Measurements from ENCODE around the gene HOXA3. TPM values are rescaled to one million over a fixed set of nuclear protein-coding genes. Genes with fewer than 3 reads are reported as not detected.

The HOXA3 gene
- total and polyA plus RNA-seq, 2 experiments from 2014 or later: 0.83 to 4.1 TPM

- Histone ChIP-seq H3K9me2 (replicated peaks; ENCODE audit: insufficient read depth) (no peaks in the 10 kb centered on the region), H3K4me2 (peak overlapping the region; percentile 96), H2AFZ (no peak overlapping the region), H3K4me3 (no peak overlapping the region), H3K27me3 (peaks cover 92% of the 10 kb centered on the region), H3K4me1 (ENCODE audit: insufficient read depth) (peaks cover 18% of the 10 kb centered on the region), H3K27ac (peak overlapping the region; percentile 62), H3K79me2 (peaks cover 46% of the 10 kb centered on the region), H3K36me3 (replicated peaks; ENCODE audit: insufficient read depth, low read depth) (no peaks in the 10 kb centered on the region), H4K20me1 (ENCODE audit: insufficient read depth, poor library complexity, severe bottlenecking) (no peaks in the 10 kb centered on the region), H3K9me3 (ENCODE audit: low read depth) (no peaks in the 10 kb centered on the region)
- TF ChIP-seq CTCF (IDR thresholded peaks at IDR 0.05; ENCODE audit: poor library complexity) (no peak), EZH2phosphoT487 (IDR thresholded peaks at IDR 0.05; ENCODE audit: low read depth, severe bottlenecking, unreplicated experiment) (no peak), EZH2 (IDR thresholded peaks at IDR 0.05; ENCODE audit: borderline replicate concordance) (no peak)
- peak; percentile 19 for DNase-seq (ENCODE audit: low spot score)
- 32% methylated on average over 26 of the region's 30 CpGs for WGBS (ENCODE audit: low lambda C conversion rate, missing lambda C conversion rate)
Observed at GRCh38 chr7:27161721-27162560, 9.6 kb upstream of the HOXA3 start.

GRCh38 chr7:27161214-27161720 lies 8.9 kb upstream of the HOXA3 start:
- peak overlapping the region; percentile 78 for H2AFZ ChIP-seq
- no peaks in the 10 kb centered on the region for H3K9me3 ChIP-seq (ENCODE audit: low read depth)
- peaks cover 92% of the 10 kb centered on the region for H3K27me3 ChIP-seq
- H3K4me2 ChIP-seq: peak overlapping the region; percentile 96
- no peak overlapping the region for H3K4me3 ChIP-seq
- DNase-seq (ENCODE audit: low spot score): peak; percentile 15
- H3K27ac ChIP-seq: no peak overlapping the region
- no peaks in the 10 kb centered on the region for H3K36me3 ChIP-seq (replicated peaks; ENCODE audit: insufficient read depth, low read depth)
- TF ChIP-seq EZH2phosphoT487 (IDR thresholded peaks at IDR 0.05; ENCODE audit: low read depth, severe bottlenecking, unreplicated experiment): no peak
- H3K79me2 ChIP-seq: peaks cover 40% of the 10 kb centered on the region
- no peaks in the 10 kb centered on the region for H3K9me2 ChIP-seq (replicated peaks; ENCODE audit: insufficient read depth)
- peaks cover 15% of the 10 kb centered on the region for H3K4me1 ChIP-seq (ENCODE audit: insufficient read depth)
- WGBS (ENCODE audit: low lambda C conversion rate, missing lambda C conversion rate): 6% methylated on average over 19 of the region's 27 CpGs
- no peaks in the 10 kb centered on the region for H4K20me1 ChIP-seq (ENCODE audit: insufficient read depth, poor library complexity, severe bottlenecking)

GRCh38 chr7:27160546-27161213 lies 8.3 kb upstream of the HOXA3 start:
- peak; percentile 58 for TF ChIP-seq EZH2 (IDR thresholded peaks at IDR 0.05; ENCODE audit: borderline replicate concordance)
- TF ChIP-seq CTCF (IDR thresholded peaks at IDR 0.05; ENCODE audit: poor library complexity): peak; percentile 97
- TF ChIP-seq EZH2phosphoT487 (IDR thresholded peaks at IDR 0.05; ENCODE audit: low read depth, severe bottlenecking, unreplicated experiment): no peak
- DNase-seq (ENCODE audit: low spot score): peak; percentile 92
- Histone ChIP-seq H3K9me3 (ENCODE audit: low read depth) (no peaks in the 10 kb centered on the region), H3K4me2 (peak overlapping the region; percentile 96), H2AFZ (peak overlapping the region; percentile 78), H3K79me2 (peaks cover 34% of the 10 kb centered on the region), H4K20me1 (ENCODE audit: insufficient read depth, poor library complexity, severe bottlenecking) (no peaks in the 10 kb centered on the region), H3K4me3 (peak overlapping the region; percentile 34), H3K36me3 (replicated peaks; ENCODE audit: insufficient read depth, low read depth) (no peaks in the 10 kb centered on the region), H3K4me1 (ENCODE audit: insufficient read depth) (peaks cover 12% of the 10 kb centered on the region), H3K9me2 (replicated peaks; ENCODE audit: insufficient read depth) (no peaks in the 10 kb centered on the region), H3K27me3 (peaks cover 92% of the 10 kb centered on the region), H3K27ac (no peak overlapping the region)
- WGBS (ENCODE audit: low lambda C conversion rate, missing lambda C conversion rate): 8% methylated on average over 52 of the region's 54 CpGs

- no peak overlapping the region for H3K27ac ChIP-seq
- H3K9me3 ChIP-seq (ENCODE audit: low read depth): no peaks in the 10 kb centered on the region
- TF ChIP-seq EZH2 (IDR thresholded peaks at IDR 0.05; ENCODE audit: borderline replicate concordance) (no peak), EZH2phosphoT487 (IDR thresholded peaks at IDR 0.05; ENCODE audit: low read depth, severe bottlenecking, unreplicated experiment) (no peak), CTCF (IDR thresholded peaks at IDR 0.05; ENCODE audit: poor library complexity) (no peak)
- H3K27me3 ChIP-seq: peaks cover 92% of the 10 kb centered on the region
- peak; percentile 18 for DNase-seq (ENCODE audit: low spot score)
- peaks cover 28% of the 10 kb centered on the region for H3K79me2 ChIP-seq
- H2AFZ ChIP-seq: peak overlapping the region; percentile 78
- peaks cover 14% of the 10 kb centered on the region for H3K4me1 ChIP-seq (ENCODE audit: insufficient read depth)
- 59% methylated on average over 23 of the region's 23 CpGs for WGBS (ENCODE audit: low lambda C conversion rate, missing lambda C conversion rate)
- H3K4me2 ChIP-seq: peak overlapping the region; percentile 96
- no peaks in the 10 kb centered on the region for H4K20me1 ChIP-seq (ENCODE audit: insufficient read depth, poor library complexity, severe bottlenecking)
- peak overlapping the region; percentile 34 for H3K4me3 ChIP-seq
- H3K9me2 ChIP-seq (replicated peaks; ENCODE audit: insufficient read depth): no peaks in the 10 kb centered on the region
- no peaks in the 10 kb centered on the region for H3K36me3 ChIP-seq (replicated peaks; ENCODE audit: insufficient read depth, low read depth)
Observed at GRCh38 chr7:27160145-27160545, 7.8 kb upstream of the HOXA3 start.

All from hepatocyte (in vitro differentiated cells).